Measurements from ENCODE around the gene CASKIN1. TPM values are rescaled to one million over a fixed set of nuclear protein-coding genes. Genes with fewer than 3 reads are reported as not detected.
A peak's percentile ranks its signal among the peaks of the same experiment; 100 is the strongest.
"Not testable (repeated sequence)": the region's sequence is repeated elsewhere in the genome, so short reads cannot be mapped to it uniquely, and the experiment has no call there.

Gene CASKIN1
- total RNA-seq, 1 experiment from 2014 or later, result 4.5 TPM

- CTCF ChIA-PET, result no interaction called here
- Histone ChIP-seq H3K36me3 (ENCODE audit: control insufficient read depth, insufficient read depth, low read length) (no peaks in the 10 kb centered on the region), H3K27me3 (ENCODE audit: control insufficient read depth, insufficient read depth, low read length) (no peaks in the 10 kb centered on the region), H3K27ac (ENCODE audit: low read length) (no peak overlapping the region), H3K4me3 (ENCODE audit: low read depth in 2 of 2, low read length in 2 of 2) (no peak overlapping the region), H3K9me3 (ENCODE audit: control insufficient read depth, insufficient read depth, low read depth, low read length) (no peaks in the 10 kb centered on the region), H3K4me1 (ENCODE audit: control insufficient read depth, insufficient read depth, low read length) (peaks cover 17% of the 10 kb centered on the region)
- in situ Hi-C loops (cut with HindIII; ENCODE audit: low pct_unique_long_range_greater_than_20kb, low sequenced_read_pairs), result no loop called here
- POLR2A ChIA-PET, result no interaction called here
- no peak for ATAC-seq
- intact Hi-C loops (cut with micrococcal nuclease; ENCODE audit: unreplicated experiment), result loop anchor here (10.0 kb wide), 1 partner anchor 118 kb away; the partner anchor contains the start of gene NHERF2
- TF ChIP-seq POLR2AphosphoS5 (IDR thresholded peaks at IDR 0.05; ENCODE audit: low read depth, low read length), result no peak
- no TSS peak for BruUV-seq (replicated peaks)
- no peak for DNase-seq (ENCODE audit: low read depth, low spot score)
Observed at GRCh38 chr16:2142942-2143877, 53.2 kb downstream of the CASKIN1 start.

- H3K9me3 ChIP-seq (ENCODE audit: control insufficient read depth, insufficient read depth, low read depth, low read length); intact Hi-C loops (cut with micrococcal nuclease; ENCODE audit: unreplicated experiment); BruUV-seq (replicated peaks); H3K27me3 ChIP-seq (ENCODE audit: control insufficient read depth, insufficient read depth, low read length); H3K36me3 ChIP-seq (ENCODE audit: control insufficient read depth, insufficient read depth, low read length); in situ Hi-C loops (cut with HindIII; ENCODE audit: low pct_unique_long_range_greater_than_20kb, low sequenced_read_pairs); H3K4me1 ChIP-seq (ENCODE audit: control insufficient read depth, insufficient read depth, low read length); DNase-seq (ENCODE audit: low read depth, low spot score): not testable (repeated sequence)
- peak within 1 kb of the TSS; percentile 79 for H3K27ac ChIP-seq (ENCODE audit: low read length)
- ATAC-seq, result peak; percentile 89
- peak within 1 kb of the TSS; percentile 49 to 57 for H3K4me3 ChIP-seq (ENCODE audit: low read depth in 2 of 2, low read length in 2 of 2)
- ChIA-PET POLR2A (interaction anchor here (0.7 kb wide), 1 partner anchor 14 kb away, joined by 3 read pairs; no protein-coding TSS in a partner anchor), CTCF (interaction anchor here (0.5 kb wide), 1 partner anchor 88 kb away, joined by 3 read pairs; the partner anchor contains the start of genes NTHL1 and TSC2)
Observed at GRCh38 chr16:2135770-2136490, 60.5 kb downstream of the CASKIN1 start, which contains the start of gene PKD1. PKD1 (minus strand) TSS chr16:2135898; CDS start chr16:2135689, 209 bp downstream.

GRCh38 chr16:2135071-2135470 is 61.3 kb downstream of the CASKIN1 start:
- H3K36me3 ChIP-seq (ENCODE audit: control insufficient read depth, insufficient read depth, low read length); ATAC-seq; intact Hi-C loops (cut with micrococcal nuclease; ENCODE audit: unreplicated experiment); H3K27me3 ChIP-seq (ENCODE audit: control insufficient read depth, insufficient read depth, low read length); in situ Hi-C loops (cut with HindIII; ENCODE audit: low pct_unique_long_range_greater_than_20kb, low sequenced_read_pairs); H3K27ac ChIP-seq (ENCODE audit: low read length); POLR2A ChIA-PET; H3K4me1 ChIP-seq (ENCODE audit: control insufficient read depth, insufficient read depth, low read length); DNase-seq (ENCODE audit: low read depth, low spot score); CTCF ChIA-PET; BruUV-seq (replicated peaks); H3K9me3 ChIP-seq (ENCODE audit: control insufficient read depth, insufficient read depth, low read depth, low read length): not testable (repeated sequence)
- H3K4me3 ChIP-seq (ENCODE audit: low read depth in 2 of 2, low read length in 2 of 2), result peak overlapping the region; percentile 49 to 52

GRCh38 chr16:2133797-2134196 is 62.6 kb downstream of the CASKIN1 start:
- CTCF ChIA-PET; intact Hi-C loops (cut with micrococcal nuclease; ENCODE audit: unreplicated experiment); H3K36me3 ChIP-seq (ENCODE audit: control insufficient read depth, insufficient read depth, low read length); H3K9me3 ChIP-seq (ENCODE audit: control insufficient read depth, insufficient read depth, low read depth, low read length); in situ Hi-C loops (cut with HindIII; ENCODE audit: low pct_unique_long_range_greater_than_20kb, low sequenced_read_pairs); H3K27me3 ChIP-seq (ENCODE audit: control insufficient read depth, insufficient read depth, low read length); POLR2A ChIA-PET; BruUV-seq (replicated peaks); DNase-seq (ENCODE audit: low read depth, low spot score); ATAC-seq; H3K4me1 ChIP-seq (ENCODE audit: control insufficient read depth, insufficient read depth, low read length): not testable (repeated sequence)
- Histone ChIP-seq H3K4me3 (ENCODE audit: low read depth in 2 of 2, low read length in 2 of 2) (peak overlapping the region; percentile 37 to 42), H3K27ac (ENCODE audit: low read length) (peak overlapping the region; percentile 51; the same call in 1 of the 2 replicates)

GRCh38 chr16:2129890-2130447 is 66.4 kb downstream of the CASKIN1 start:
- CTCF ChIA-PET; ATAC-seq; BruUV-seq (replicated peaks); DNase-seq (ENCODE audit: low read depth, low spot score); H3K9me3 ChIP-seq (ENCODE audit: control insufficient read depth, insufficient read depth, low read depth, low read length); H3K27me3 ChIP-seq (ENCODE audit: control insufficient read depth, insufficient read depth, low read length); in situ Hi-C loops (cut with HindIII; ENCODE audit: low pct_unique_long_range_greater_than_20kb, low sequenced_read_pairs); intact Hi-C loops (cut with micrococcal nuclease; ENCODE audit: unreplicated experiment); H3K36me3 ChIP-seq (ENCODE audit: control insufficient read depth, insufficient read depth, low read length); POLR2A ChIA-PET: not testable (repeated sequence)
- Histone ChIP-seq H3K4me1 (ENCODE audit: control insufficient read depth, insufficient read depth, low read length) (peaks cover 26% of the 10 kb centered on the region), H3K4me3 (ENCODE audit: low read depth in 2 of 2, low read length in 2 of 2) (peak overlapping the region; percentile 4 to 32; a peak in 3 of 4 replicates), H3K27ac (ENCODE audit: low read length) (peak overlapping the region; percentile 82)

- DNase-seq (ENCODE audit: low read depth, low spot score); BruUV-seq (replicated peaks); in situ Hi-C loops (cut with HindIII; ENCODE audit: low pct_unique_long_range_greater_than_20kb, low sequenced_read_pairs); H3K9me3 ChIP-seq (ENCODE audit: control insufficient read depth, insufficient read depth, low read depth, low read length); H3K27me3 ChIP-seq (ENCODE audit: control insufficient read depth, insufficient read depth, low read length); intact Hi-C loops (cut with micrococcal nuclease; ENCODE audit: unreplicated experiment); H3K36me3 ChIP-seq (ENCODE audit: control insufficient read depth, insufficient read depth, low read length): not testable (repeated sequence)
- ATAC-seq, result 0 out of 2 replicates have a peak, but pooled peaks have one; percentile 1
- H3K27ac ChIP-seq (ENCODE audit: low read length), result peak overlapping the region; percentile 82
- ChIA-PET CTCF (interaction anchor here (0.6 kb wide), 1 partner anchor 22 kb away, joined by 8 read pairs; no protein-coding TSS in a partner anchor), POLR2A (interaction anchor here (0.7 kb wide), 1 partner anchor 163 kb away, joined by 17 read pairs; no protein-coding TSS in a partner anchor)
- peak overlapping the region; percentile 18 to 44; a peak in 2 of 4 replicates for H3K4me3 ChIP-seq (ENCODE audit: low read depth in 2 of 2, low read length in 2 of 2)
- peaks cover 29% of the 10 kb centered on the region for H3K4me1 ChIP-seq (ENCODE audit: control insufficient read depth, insufficient read depth, low read length)
Observed at GRCh38 chr16:2129251-2129650, 67.2 kb downstream of the CASKIN1 start.

Data from Panc1 (cell line).